HEK293 (cell line): ENCODE measurements around the gene VILL.
A peak's percentile ranks its signal among the peaks of the same experiment; 100 is the strongest.

Experiments
- CTCF ChIA-PET: fragments of 350-600 bp; formaldehyde crosslinking; extraction: SDS; loops from one replicate; lab custom pipeline; 2021; ENCODE audit warnings: antibody characterized with exemption; lab: Yijun Ruan, JAX
- POLR2A ChIA-PET: fragments of 300-600 bp; formaldehyde crosslinking; extraction: SDS; loops from one replicate; lab custom pipeline; 2020; ENCODE audit warnings: antibody characterized with exemption, inconsistent platforms; lab: Yijun Ruan, JAX
- H3K27ac ChIP-seq: fragments of 200-500 bp; sonication (Bioruptor generic); 2 replicates; pipeline ENCODE4 v1.5.1; 2014; ENCODE audit warnings: low read depth, low read length, control low read depth, inconsistent platforms; ENCODE audit errors: extremely low read depth
- H3K36me3 ChIP-seq, 2 experiments: fragments of 200-500 bp in 1 of 2; sonication (Bioruptor generic) in 1 of 2; 1 replicate in 1 of 2; 2 replicates in 1 of 2; pipeline ENCODE4 v1.5.1; 2014 to 2017; ENCODE audit warnings: inconsistent platforms in 2 of 2, low read length in 2 of 2; ENCODE audit not compliant: control insufficient read depth in 2 of 2, insufficient read depth in 1 of 2
- H3K4me1 ChIP-seq: fragments of 200-500 bp; sonication (Bioruptor generic); 2 replicates; pipeline ENCODE4 v1.5.1; 2014; ENCODE audit warnings: mild to moderate bottlenecking, low read length, inconsistent platforms; ENCODE audit not compliant: control insufficient read depth, insufficient read depth
- H3K4me3 ChIP-seq: 2 replicates; pipeline ENCODE4 v1.5.1; 2011; ENCODE audit warnings: low read depth, mild to moderate bottlenecking, control low read depth, low read length, moderate library complexity
- H3K9me3 ChIP-seq: fragments of 200-500 bp; sonication (Bioruptor generic); 2 replicates; pipeline ENCODE4 v1.5.1; 2014; ENCODE audit warnings: low read depth, low read length, inconsistent platforms; ENCODE audit not compliant: control insufficient read depth, insufficient read depth
- EGR2 ChIP-seq: fragments of 450-650 bp; formaldehyde crosslinking; IDR thresholded peaks from 2 replicates; pipeline ENCODE4 v1.5.1; 2016; ENCODE audit warnings: low read depth, missing biosample characterization, missing genetic modification characterization
- KLF1 ChIP-seq: fragments of 450-650 bp; formaldehyde crosslinking; IDR thresholded peaks from 2 replicates; pipeline ENCODE4 v1.5.1; 2016; ENCODE audit warnings: missing biosample characterization, missing genetic modification characterization
- TRIM28 ChIP-seq: IDR thresholded peaks from 2 replicates; pipeline ENCODE4 v1.6.1; 2011; ENCODE audit warnings: low read length, control low read depth, borderline replicate concordance
- ZBTB20 ChIP-seq: fragments of 450-650 bp; formaldehyde crosslinking; IDR thresholded peaks from 2 replicates; pipeline ENCODE4 v1.5.1; 2016; ENCODE audit warnings: missing biosample characterization, missing genetic modification characterization
- ZEB2 ChIP-seq: fragments of 450-650 bp; formaldehyde crosslinking; IDR thresholded peaks from 2 replicates; pipeline ENCODE4 v1.5.1; 2016; ENCODE audit warnings: missing biosample characterization, missing genetic modification characterization
- ZFHX2 ChIP-seq: fragments of 450-650 bp; formaldehyde crosslinking; conservative IDR thresholded peaks from 2 replicates; pipeline ENCODE4 v1.5.1; 2016; ENCODE audit warnings: missing biosample characterization, missing genetic modification characterization
- ZNF248 ChIP-seq: fragments of 450-650 bp; formaldehyde crosslinking; IDR thresholded peaks from 2 replicates; pipeline ENCODE4 v1.5.1; 2017; ENCODE audit warnings: missing biosample characterization, missing genetic modification characterization
- ZNF433 ChIP-seq: fragments of 450-650 bp; formaldehyde crosslinking; IDR thresholded peaks from 2 replicates; pipeline ENCODE4 v1.5.1; 2016; ENCODE audit warnings: missing biosample characterization, missing genetic modification characterization, low read depth
- ZNF48 ChIP-seq: fragments of 450-650 bp; formaldehyde crosslinking; IDR thresholded peaks from 2 replicates; pipeline ENCODE4 v1.5.1; 2016; ENCODE audit warnings: missing biosample characterization, missing genetic modification characterization
- ZNF501 ChIP-seq: fragments of 450-650 bp; formaldehyde crosslinking; IDR thresholded peaks from 2 replicates; pipeline ENCODE4 v1.5.1; 2016; ENCODE audit warnings: missing biosample characterization, missing genetic modification characterization
- ZNF548 ChIP-seq: fragments of 450-650 bp; formaldehyde crosslinking; IDR thresholded peaks from 2 replicates; pipeline ENCODE4 v1.5.1; 2016; ENCODE audit warnings: missing biosample characterization, missing genetic modification characterization
- ZNF596 ChIP-seq: fragments of 450-650 bp; IDR thresholded peaks from 2 replicates; pipeline ENCODE4 v1.5.0; 2018; ENCODE audit warnings: missing biosample characterization, mild to moderate bottlenecking, missing genetic modification characterization, moderate library complexity
- ZNF654 ChIP-seq: fragments of 450-650 bp; formaldehyde crosslinking; IDR thresholded peaks from 2 replicates; pipeline ENCODE4 v1.5.1; 2016; ENCODE audit warnings: low read depth, missing biosample characterization, missing genetic modification characterization
- ZNF658 ChIP-seq: fragments of 450-650 bp; formaldehyde crosslinking; IDR thresholded peaks from 2 replicates; pipeline ENCODE4; 2016; ENCODE audit warnings: missing biosample characterization, missing genetic modification characterization
- TF ChIP-seq, protein P1 (sequence below): fragments of 450-650 bp; formaldehyde crosslinking; IDR thresholded peaks from 2 replicates; pipeline ENCODE4 v1.5.1; 2017; ENCODE audit warnings: missing biosample characterization, missing genetic modification characterization
- TF ChIP-seq, protein P2 (sequence below): fragments of 450-650 bp; formaldehyde crosslinking; IDR thresholded peaks from 2 replicates; pipeline ENCODE4 v1.5.1; 2017; ENCODE audit warnings: missing biosample characterization, mild to moderate bottlenecking, missing genetic modification characterization, moderate library complexity
- TF ChIP-seq, protein P3 (sequence below): fragments of 450-650 bp; formaldehyde crosslinking; optimal IDR thresholded peaks from 2 replicates; pipeline ENCODE3; 2016; ENCODE audit warnings: missing biosample characterization, mild to moderate bottlenecking, missing genetic modification characterization
- TF ChIP-seq, protein P4 (sequence below): fragments of 450-650 bp; formaldehyde crosslinking; IDR thresholded peaks from 2 replicates; pipeline ENCODE4 v1.5.1; 2016; ENCODE audit warnings: missing biosample characterization, missing genetic modification characterization
- TF ChIP-seq, protein P5 (sequence below): fragments of 450-650 bp; formaldehyde crosslinking; IDR thresholded peaks from 2 replicates; pipeline ENCODE4 v1.5.1; 2017; ENCODE audit warnings: missing biosample characterization, missing genetic modification characterization

VILL gene

DNA sequence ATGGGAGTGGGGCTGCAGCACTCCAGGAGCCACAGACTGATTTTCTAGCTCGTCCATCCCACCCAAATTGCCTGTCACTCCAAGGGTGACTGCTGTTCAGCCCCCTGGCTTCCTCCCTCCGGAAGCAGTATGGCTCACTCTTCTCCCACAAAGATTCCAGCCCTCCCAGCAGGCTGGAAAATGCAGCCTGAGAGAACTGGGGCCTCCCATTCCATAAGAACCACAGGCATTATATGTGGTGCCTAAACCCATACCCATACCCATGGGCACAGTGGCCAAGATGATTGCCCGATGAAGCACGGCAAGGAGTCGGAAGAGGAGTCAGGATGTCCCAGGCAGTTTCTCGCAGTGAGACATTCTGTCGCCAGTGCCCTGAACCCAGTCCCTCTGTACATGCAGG lies 6.0 kb upstream of the VILL start:
- no peak overlapping the region for H3K27ac ChIP-seq
- POLR2A ChIA-PET, result no interaction called here

DNA sequence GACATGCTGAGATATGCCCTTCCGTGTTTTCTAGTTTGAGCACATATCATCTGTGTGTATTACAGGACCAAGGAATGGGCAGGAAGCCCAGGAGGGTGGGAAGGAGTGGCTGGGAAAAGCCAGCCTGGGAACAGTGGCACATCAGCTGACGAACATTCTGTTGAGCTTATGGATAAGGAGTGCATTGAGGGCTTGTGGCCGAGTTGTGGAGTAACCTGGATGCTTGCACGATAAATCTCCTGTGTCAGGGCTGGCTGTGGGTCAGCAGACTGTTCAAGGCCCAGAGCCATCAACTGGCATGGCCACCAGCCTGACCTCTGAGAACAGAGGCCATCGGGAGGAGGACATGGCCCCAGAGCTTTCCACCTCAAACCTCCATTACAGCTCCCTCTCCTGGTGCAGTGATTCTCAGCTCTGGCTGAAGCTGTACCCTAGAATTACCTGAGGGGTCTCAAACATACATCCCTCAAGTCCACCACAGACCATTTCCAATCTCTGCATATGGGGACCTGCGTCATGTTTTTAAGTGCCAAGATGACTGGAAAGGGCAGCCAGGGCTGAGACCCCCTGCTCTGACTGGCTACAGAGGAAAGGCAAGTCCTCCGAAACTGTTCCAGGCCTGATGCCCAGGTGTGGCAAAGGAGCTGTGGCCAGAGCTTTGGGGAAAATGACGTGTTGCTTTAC lies 4.8 kb upstream of the VILL start:
- POLR2A ChIA-PET, result interaction anchor here (0.5 kb wide), 1 partner anchor 9 kb away, joined by 3 read pairs; no protein-coding TSS in a partner anchor
- TF ChIP-seq ZBTB20 (tag by site-specific recombination), result no peak
- no peak for TF ChIP-seq ZEB2
- TF ChIP-seq ZNF501 (tag by site-specific recombination), result no peak

More for the DNA sequence above, 6.0 kb upstream of the VILL start:
- H3K36me3 ChIP-seq, result peaks cover 0 to 19% of the 10 kb centered on the region in 2 experiments; a peak in 1 of 3 replicates
- no peak overlapping the region for H3K4me3 ChIP-seq
- TF ChIP-seq ZNF48 (tag by site-specific recombination), result no peak
- no peak for TF ChIP-seq ZNF596
- TF ChIP-seq, protein P1, sequence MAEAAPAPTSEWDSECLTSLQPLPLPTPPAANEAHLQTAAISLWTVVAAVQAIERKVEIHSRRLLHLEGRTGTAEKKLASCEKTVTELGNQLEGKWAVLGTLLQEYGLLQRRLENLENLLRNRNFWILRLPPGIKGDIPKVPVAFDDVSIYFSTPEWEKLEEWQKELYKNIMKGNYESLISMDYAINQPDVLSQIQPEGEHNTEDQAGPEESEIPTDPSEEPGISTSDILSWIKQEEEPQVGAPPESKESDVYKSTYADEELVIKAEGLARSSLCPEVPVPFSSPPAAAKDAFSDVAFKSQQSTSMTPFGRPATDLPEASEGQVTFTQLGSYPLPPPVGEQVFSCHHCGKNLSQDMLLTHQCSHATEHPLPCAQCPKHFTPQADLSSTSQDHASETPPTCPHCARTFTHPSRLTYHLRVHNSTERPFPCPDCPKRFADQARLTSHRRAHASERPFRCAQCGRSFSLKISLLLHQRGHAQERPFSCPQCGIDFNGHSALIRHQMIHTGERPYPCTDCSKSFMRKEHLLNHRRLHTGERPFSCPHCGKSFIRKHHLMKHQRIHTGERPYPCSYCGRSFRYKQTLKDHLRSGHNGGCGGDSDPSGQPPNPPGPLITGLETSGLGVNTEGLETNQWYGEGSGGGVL (tag by site-specific recombination), result no peak
- TF ChIP-seq, protein P2, sequence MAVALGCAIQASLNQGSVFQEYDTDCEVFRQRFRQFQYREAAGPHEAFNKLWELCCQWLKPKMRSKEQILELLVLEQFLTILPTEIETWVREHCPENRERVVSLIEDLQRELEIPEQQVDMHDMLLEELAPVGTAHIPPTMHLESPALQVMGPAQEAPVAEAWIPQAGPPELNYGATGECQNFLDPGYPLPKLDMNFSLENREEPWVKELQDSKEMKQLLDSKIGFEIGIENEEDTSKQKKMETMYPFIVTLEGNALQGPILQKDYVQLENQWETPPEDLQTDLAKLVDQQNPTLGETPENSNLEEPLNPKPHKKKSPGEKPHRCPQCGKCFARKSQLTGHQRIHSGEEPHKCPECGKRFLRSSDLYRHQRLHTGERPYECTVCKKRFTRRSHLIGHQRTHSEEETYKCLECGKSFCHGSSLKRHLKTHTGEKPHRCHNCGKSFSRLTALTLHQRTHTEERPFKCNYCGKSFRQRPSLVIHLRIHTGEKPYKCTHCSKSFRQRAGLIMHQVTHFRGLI (tag by site-specific recombination), result no peak
- no peak for TF ChIP-seq ZNF654 (tag by site-specific recombination)
- TF ChIP-seq ZNF548 (tag by site-specific recombination), result no peak
- no peak for TF ChIP-seq ZNF248
- TF ChIP-seq, protein P3, sequence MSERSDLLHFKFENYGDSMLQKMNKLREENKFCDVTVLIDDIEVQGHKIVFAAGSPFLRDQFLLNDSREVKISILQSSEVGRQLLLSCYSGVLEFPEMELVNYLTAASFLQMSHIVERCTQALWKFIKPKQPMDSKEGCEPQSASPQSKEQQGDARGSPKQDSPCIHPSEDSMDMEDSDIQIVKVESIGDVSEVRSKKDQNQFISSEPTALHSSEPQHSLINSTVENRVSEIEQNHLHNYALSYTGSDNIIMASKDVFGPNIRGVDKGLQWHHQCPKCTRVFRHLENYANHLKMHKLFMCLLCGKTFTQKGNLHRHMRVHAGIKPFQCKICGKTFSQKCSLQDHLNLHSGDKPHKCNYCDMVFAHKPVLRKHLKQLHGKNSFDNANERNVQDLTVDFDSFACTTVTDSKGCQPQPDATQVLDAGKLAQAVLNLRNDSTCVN (tag by site-specific recombination), result no peak
- H3K4me1 ChIP-seq, result no peaks in the 10 kb centered on the region
- CTCF ChIA-PET, result interaction anchor here (1.0 to 2.4 kb wide), 3 partner anchors 10 to 19 kb away, joined by 3 to 12 read pairs (median 4); no protein-coding TSS in a partner anchor
- H3K9me3 ChIP-seq, result no peaks in the 10 kb centered on the region

DNA sequence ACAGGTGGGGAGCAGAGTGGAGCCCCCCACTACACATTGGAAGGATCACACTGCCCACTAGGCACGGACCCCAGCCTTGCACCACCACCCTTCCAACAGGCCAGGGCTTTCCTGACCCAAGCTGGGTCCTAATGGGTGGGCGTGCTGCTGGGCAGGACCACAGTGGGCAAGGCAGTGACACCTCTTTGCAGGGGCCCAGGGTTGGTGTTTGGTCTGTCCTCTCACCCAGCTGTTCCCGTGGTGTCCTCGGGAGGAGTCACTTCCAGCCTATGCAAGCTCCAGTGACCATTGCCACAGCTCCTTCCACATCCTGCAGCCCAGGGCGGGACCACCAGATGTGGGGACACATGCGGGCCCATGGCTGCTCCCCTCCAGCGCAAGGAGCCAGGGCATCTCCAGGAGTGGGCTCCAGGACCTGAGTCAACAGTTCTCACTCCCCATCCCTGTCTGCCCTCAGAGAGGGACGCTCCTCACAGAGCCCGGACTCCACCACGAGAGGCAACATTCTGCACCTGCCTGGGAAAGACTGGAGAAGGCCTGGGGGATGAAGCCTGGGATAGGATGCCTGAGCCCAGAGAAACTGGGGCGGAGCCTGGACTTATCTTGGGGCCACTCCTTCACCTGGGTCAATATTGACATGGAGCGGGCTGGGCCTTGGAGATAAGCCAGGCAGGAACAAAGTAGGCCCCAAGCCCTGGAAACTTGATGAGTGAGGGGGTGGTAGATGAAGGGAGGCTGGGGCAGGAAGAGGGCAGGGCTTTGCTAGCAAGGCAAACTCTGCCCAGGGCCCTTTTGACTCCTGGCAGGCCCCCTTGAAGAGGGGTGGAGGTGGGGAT lies 3.9 kb upstream of the VILL start:
- CTCF ChIA-PET, result interaction anchor here (0.6 to 2.4 kb wide), 5 partner anchors 10 to 453 kb away, joined by 3 to 12 read pairs (median 3); no protein-coding TSS in a partner anchor
- Histone ChIP-seq H3K9me3 (no peaks in the 10 kb centered on the region), H3K27ac (no peak overlapping the region), H3K36me3 (peaks cover 0 to 11% of the 10 kb centered on the region in 2 experiments; a peak in 1 of 3 replicates), H3K4me3 (no peak overlapping the region), H3K4me1 (no peaks in the 10 kb centered on the region)
- POLR2A ChIA-PET, result no interaction called here
- TF ChIP-seq TRIM28, result no peak
- 0 out of 2 replicates have a peak, but pooled peaks have one; percentile 29 for TF ChIP-seq EGR2 (tag by site-specific recombination)
- peak; percentile 21; the same call in 1 of the 2 replicates for TF ChIP-seq ZFHX2 (tag by site-specific recombination)
- peak; percentile 96 for TF ChIP-seq KLF1 (tag by site-specific recombination)
- no peak for TF ChIP-seq ZNF658 (tag by site-specific recombination)
- TF ChIP-seq, protein P4, sequence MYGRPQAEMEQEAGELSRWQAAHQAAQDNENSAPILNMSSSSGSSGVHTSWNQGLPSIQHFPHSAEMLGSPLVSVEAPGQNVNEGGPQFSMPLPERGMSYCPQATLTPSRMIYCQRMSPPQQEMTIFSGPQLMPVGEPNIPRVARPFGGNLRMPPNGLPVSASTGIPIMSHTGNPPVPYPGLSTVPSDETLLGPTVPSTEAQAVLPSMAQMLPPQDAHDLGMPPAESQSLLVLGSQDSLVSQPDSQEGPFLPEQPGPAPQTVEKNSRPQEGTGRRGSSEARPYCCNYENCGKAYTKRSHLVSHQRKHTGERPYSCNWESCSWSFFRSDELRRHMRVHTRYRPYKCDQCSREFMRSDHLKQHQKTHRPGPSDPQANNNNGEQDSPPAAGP (tag by site-specific recombination), result peak; percentile 61; the same call in 1 of the 2 replicates
- TF ChIP-seq ZNF433 (tag by site-specific recombination), result no peak
- TF ChIP-seq, protein P5, sequence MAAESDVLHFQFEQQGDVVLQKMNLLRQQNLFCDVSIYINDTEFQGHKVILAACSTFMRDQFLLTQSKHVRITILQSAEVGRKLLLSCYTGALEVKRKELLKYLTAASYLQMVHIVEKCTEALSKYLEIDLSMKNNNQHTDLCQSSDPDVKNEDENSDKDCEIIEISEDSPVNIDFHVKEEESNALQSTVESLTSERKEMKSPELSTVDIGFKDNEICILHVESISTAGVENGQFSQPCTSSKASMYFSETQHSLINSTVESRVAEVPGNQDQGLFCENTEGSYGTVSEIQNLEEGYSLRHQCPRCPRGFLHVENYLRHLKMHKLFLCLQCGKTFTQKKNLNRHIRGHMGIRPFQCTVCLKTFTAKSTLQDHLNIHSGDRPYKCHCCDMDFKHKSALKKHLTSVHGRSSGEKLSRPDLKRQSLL (tag by site-specific recombination), result peak; percentile 79; the same call in 1 of the 2 replicates
- 0 out of 2 replicates have a peak, but pooled peaks have one; percentile 23 for TF ChIP-seq ZBTB20 (tag by site-specific recombination)

More for the DNA sequence above, 4.8 kb upstream of the VILL start:
- peaks cover 0 to 12% of the 10 kb centered on the region in 2 experiments; a peak in 1 of 3 replicates for H3K36me3 ChIP-seq
- CTCF ChIA-PET, result interaction anchor here (0.6 to 2.4 kb wide), 8 partner anchors 11 to 452 kb away, joined by 3 to 12 read pairs (median 4); no protein-coding TSS in a partner anchor
- H3K4me1 ChIP-seq, result no peaks in the 10 kb centered on the region
- H3K4me3 ChIP-seq, result no peak overlapping the region
- no peak overlapping the region for H3K27ac ChIP-seq
- H3K9me3 ChIP-seq, result no peaks in the 10 kb centered on the region
